Tibial nerve (tissue), 4 donors: ENCODE measurements around the gene QSOX2.

Experiments used
- EP300 ChIP-seq, 2 donors: sonication (generic); formaldehyde crosslinking; IDR thresholded peaks; one replicate each; pipeline ENCODE4 v1.6.1; 2017; ENCODE audit warnings: antibody characterized with exemption in 2 of 2, mild to moderate bottlenecking in 1 of 2
- POLR2A ChIP-seq, 2 donors: fragments of 450-650 bp; IDR thresholded peaks; one replicate each; pipeline ENCODE4 v1.6.1; 2017; ENCODE audit warnings: antibody characterized with exemption in 2 of 2, mild to moderate bottlenecking in 2 of 2, moderate library complexity in 2 of 2
- TF ChIP-seq, protein P1 (sequence below), 5 experiments: fragments of 200-600 bp in 3 of 5; fragments of 450-650 bp in 2 of 5; sonication (generic) in 3 of 5; IDR thresholded peaks; one replicate each; pipeline ENCODE4 v1.5.1; 2016 to 2019; ENCODE audit warnings: antibody characterized with exemption in 5 of 5, mild to moderate bottlenecking in 3 of 5, moderate library complexity in 2 of 5

DNA sequence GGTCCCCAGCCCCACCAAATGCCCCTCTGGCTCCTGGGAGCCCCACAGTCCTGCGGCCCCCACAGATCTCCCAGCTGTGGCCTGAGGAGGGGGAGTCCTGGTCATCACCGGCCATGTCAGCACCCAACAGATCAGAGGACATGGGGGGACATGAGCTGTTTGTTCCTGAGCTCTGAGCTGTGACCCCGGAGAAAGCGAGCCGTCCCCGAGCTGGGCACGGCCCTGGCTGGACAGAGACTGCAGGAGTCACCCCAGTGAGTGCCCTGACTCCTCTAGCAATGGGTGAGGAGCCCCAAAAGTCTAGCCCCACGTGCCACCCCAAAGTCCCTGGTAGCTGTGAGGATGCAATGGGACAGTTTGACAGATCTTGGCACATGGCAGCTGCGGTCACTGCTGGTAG is 32.6 kb upstream of the QSOX2 start:
- no peak for TF ChIP-seq POLR2A (IDR thresholded peaks at IDR 0.05)
- TF ChIP-seq, protein P1, sequence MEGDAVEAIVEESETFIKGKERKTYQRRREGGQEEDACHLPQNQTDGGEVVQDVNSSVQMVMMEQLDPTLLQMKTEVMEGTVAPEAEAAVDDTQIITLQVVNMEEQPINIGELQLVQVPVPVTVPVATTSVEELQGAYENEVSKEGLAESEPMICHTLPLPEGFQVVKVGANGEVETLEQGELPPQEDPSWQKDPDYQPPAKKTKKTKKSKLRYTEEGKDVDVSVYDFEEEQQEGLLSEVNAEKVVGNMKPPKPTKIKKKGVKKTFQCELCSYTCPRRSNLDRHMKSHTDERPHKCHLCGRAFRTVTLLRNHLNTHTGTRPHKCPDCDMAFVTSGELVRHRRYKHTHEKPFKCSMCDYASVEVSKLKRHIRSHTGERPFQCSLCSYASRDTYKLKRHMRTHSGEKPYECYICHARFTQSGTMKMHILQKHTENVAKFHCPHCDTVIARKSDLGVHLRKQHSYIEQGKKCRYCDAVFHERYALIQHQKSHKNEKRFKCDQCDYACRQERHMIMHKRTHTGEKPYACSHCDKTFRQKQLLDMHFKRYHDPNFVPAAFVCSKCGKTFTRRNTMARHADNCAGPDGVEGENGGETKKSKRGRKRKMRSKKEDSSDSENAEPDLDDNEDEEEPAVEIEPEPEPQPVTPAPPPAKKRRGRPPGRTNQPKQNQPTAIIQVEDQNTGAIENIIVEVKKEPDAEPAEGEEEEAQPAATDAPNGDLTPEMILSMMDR (IDR thresholded peaks at IDR 0.05), result no peak
- TF ChIP-seq EP300 (IDR thresholded peaks at IDR 0.05), result no peak
